ENCODE results near the gene EEF1A1.

DNA sequence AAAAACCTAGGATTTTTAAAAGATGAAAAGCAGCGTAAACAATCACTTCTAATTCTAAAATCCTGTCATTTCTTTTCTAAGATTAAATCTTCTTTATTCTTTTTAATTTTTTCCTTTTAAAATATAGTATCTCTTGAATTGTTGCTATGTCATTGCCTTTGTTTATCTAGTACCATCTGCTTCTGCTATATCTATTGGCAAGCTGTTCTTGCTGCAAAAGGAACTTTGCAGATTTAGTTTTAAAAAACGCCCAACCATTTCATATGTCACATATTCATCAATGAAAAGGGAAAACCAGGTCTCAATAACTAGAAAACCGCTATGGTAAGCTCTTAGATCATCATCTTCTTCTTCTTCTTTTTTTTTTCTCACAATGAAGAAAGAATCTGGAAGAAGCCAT lies 11.5 kb upstream of the EEF1A1 start:
- TF ChIP-seq, protein P1, sequence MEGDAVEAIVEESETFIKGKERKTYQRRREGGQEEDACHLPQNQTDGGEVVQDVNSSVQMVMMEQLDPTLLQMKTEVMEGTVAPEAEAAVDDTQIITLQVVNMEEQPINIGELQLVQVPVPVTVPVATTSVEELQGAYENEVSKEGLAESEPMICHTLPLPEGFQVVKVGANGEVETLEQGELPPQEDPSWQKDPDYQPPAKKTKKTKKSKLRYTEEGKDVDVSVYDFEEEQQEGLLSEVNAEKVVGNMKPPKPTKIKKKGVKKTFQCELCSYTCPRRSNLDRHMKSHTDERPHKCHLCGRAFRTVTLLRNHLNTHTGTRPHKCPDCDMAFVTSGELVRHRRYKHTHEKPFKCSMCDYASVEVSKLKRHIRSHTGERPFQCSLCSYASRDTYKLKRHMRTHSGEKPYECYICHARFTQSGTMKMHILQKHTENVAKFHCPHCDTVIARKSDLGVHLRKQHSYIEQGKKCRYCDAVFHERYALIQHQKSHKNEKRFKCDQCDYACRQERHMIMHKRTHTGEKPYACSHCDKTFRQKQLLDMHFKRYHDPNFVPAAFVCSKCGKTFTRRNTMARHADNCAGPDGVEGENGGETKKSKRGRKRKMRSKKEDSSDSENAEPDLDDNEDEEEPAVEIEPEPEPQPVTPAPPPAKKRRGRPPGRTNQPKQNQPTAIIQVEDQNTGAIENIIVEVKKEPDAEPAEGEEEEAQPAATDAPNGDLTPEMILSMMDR (conservative IDR thresholded peaks at IDR 0.05 in 1 of 2, IDR thresholded peaks at IDR 0.05 in 1 of 2; ENCODE audit: low read depth in 1 of 2, low read length in 2 of 2) = no peak
- no peak for TF ChIP-seq EZH2 (IDR thresholded peaks at IDR 0.05; ENCODE audit: low read length, missing control alignments)
